ENCODE measurements around the gene MARCKSL1.

The MARCKSL1 gene

GRCh38 chr1:32372149-32372756 lies 36.2 kb upstream of the MARCKSL1 start:
- H3K36me3 ChIP-seq (ENCODE audit: control insufficient read depth, insufficient read depth, low read length), result peaks cover 23% of the 10 kb centered on the region
- no peaks in the 10 kb centered on the region for H3K27me3 ChIP-seq (replicated peaks; ENCODE audit: control insufficient read depth, insufficient read depth, low read length)
- no peak overlapping the region for H3K4me3 ChIP-seq (replicated peaks; ENCODE audit: low read depth, low read length)
- no peak for DNase-seq (ENCODE audit: extremely low read depth, insufficient read length)
- peak; percentile 17 for TF ChIP-seq CTCF (IDR thresholded peaks at IDR 0.05; ENCODE audit: insufficient read depth, low read length, poor library complexity, severe bottlenecking)

DNA sequence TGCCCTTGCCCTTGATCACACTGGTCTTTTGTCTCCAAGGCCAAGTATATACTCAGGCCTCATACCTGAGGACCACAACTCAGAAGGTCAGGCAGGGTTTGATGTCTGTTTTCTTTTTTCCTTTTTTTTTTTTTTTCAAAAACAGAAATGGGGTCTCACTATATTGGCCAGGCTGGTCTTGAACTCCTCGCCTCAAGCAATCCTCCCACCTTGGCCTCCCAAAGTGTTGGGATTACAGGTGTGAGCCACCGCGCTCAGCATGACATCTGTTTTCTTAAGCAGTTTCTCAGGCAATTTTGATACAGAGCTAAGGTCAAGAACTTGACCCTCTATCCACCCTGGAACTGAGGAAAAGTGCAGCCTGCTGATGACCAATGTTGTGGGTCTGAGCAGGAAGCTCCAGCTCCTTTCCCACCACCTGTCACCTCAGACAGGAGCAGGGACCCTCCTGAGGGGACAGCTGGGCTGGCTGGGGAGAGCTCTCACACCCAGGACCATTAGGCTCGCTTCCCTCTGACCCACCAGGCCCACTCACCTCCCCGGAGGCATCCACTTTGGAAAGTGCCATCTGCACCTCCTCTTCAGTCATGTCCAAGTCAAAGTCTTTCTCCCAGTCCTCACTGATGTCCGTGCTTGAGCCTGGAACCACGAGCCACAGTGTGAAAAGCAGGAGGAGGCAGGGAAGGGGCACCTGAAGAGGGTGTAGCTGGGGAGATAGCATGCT lies 32.0 kb upstream of the MARCKSL1 start:
- H3K4me3 ChIP-seq (replicated peaks; ENCODE audit: low read depth, low read length), result no peak overlapping the region
- TF ChIP-seq CTCF (IDR thresholded peaks at IDR 0.05; ENCODE audit: insufficient read depth, low read length, poor library complexity, severe bottlenecking), result no peak
- no peaks in the 10 kb centered on the region for H3K27me3 ChIP-seq (replicated peaks; ENCODE audit: control insufficient read depth, insufficient read depth, low read length)
- peaks cover 23% of the 10 kb centered on the region for H3K36me3 ChIP-seq (ENCODE audit: control insufficient read depth, insufficient read depth, low read length)
- DNase-seq (ENCODE audit: extremely low read depth, insufficient read length), result no peak

DNA sequence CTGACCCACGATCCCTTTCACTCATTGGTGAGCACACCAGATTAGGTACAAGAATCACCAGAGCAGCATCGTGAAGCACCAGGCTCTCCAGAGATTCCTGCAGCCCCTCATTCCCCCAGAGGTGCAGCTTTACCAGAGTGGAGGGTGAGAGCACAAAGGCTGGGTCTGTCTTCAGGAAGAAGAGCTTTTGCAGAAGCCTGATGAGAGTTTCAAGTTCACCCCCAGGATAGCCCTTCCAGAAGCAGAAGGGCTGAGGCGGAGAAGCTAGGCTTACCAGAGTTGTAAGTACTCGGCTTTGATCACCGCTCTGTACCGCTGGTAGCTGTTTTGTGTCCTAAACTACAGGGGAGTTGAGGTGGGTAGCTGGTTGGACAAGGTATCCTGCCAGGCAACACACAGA lies 29.4 kb upstream of the MARCKSL1 start:
- Histone ChIP-seq H3K4me3 (replicated peaks; ENCODE audit: low read depth, low read length) (no peak overlapping the region), H3K36me3 (ENCODE audit: control insufficient read depth, insufficient read depth, low read length) (peaks cover 23% of the 10 kb centered on the region), H3K27me3 (replicated peaks; ENCODE audit: control insufficient read depth, insufficient read depth, low read length) (no peaks in the 10 kb centered on the region)
- DNase-seq (ENCODE audit: extremely low read depth, insufficient read length), result no peak
- no peak for TF ChIP-seq CTCF (IDR thresholded peaks at IDR 0.05; ENCODE audit: insufficient read depth, low read length, poor library complexity, severe bottlenecking)

GRCh38 chr1:32364836-32365235 lies 28.8 kb upstream of the MARCKSL1 start:
- H3K27me3 ChIP-seq (replicated peaks; ENCODE audit: control insufficient read depth, insufficient read depth, low read length), result no peaks in the 10 kb centered on the region
- no peak for TF ChIP-seq CTCF (IDR thresholded peaks at IDR 0.05; ENCODE audit: insufficient read depth, low read length, poor library complexity, severe bottlenecking)
- H3K36me3 ChIP-seq (ENCODE audit: control insufficient read depth, insufficient read depth, low read length), result peaks cover 23% of the 10 kb centered on the region
- DNase-seq (ENCODE audit: extremely low read depth, insufficient read length), result no peak
- no peak overlapping the region for H3K4me3 ChIP-seq (replicated peaks; ENCODE audit: low read depth, low read length)

DNA sequence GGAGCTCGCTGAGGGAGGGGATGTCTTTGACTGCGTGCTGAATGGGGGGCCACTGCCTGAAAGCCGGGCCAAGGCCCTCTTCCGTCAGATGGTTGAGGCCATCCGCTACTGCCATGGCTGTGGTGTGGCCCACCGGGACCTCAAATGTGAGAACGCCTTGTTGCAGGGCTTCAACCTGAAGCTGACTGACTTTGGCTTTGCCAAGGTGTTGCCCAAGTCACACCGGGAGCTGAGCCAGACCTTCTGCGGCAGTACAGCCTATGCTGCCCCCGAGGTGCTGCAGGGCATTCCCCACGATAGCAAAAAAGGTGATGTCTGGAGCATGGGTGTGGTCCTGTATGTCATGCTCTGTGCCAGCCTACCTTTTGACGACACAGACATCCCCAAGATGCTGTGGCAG lies 27.7 kb upstream of the MARCKSL1 start:
- H3K27me3 ChIP-seq (replicated peaks; ENCODE audit: control insufficient read depth, insufficient read depth, low read length), result no peaks in the 10 kb centered on the region
- H3K4me3 ChIP-seq (replicated peaks; ENCODE audit: low read depth, low read length), result no peak overlapping the region
- DNase-seq (ENCODE audit: extremely low read depth, insufficient read length), result no peak
- TF ChIP-seq CTCF (IDR thresholded peaks at IDR 0.05; ENCODE audit: insufficient read depth, low read length, poor library complexity, severe bottlenecking), result no peak
- peaks cover 21% of the 10 kb centered on the region for H3K36me3 ChIP-seq (ENCODE audit: control insufficient read depth, insufficient read depth, low read length)
